ENCODE data around the gene ADORA2A.

Gene ADORA2A

DNA sequence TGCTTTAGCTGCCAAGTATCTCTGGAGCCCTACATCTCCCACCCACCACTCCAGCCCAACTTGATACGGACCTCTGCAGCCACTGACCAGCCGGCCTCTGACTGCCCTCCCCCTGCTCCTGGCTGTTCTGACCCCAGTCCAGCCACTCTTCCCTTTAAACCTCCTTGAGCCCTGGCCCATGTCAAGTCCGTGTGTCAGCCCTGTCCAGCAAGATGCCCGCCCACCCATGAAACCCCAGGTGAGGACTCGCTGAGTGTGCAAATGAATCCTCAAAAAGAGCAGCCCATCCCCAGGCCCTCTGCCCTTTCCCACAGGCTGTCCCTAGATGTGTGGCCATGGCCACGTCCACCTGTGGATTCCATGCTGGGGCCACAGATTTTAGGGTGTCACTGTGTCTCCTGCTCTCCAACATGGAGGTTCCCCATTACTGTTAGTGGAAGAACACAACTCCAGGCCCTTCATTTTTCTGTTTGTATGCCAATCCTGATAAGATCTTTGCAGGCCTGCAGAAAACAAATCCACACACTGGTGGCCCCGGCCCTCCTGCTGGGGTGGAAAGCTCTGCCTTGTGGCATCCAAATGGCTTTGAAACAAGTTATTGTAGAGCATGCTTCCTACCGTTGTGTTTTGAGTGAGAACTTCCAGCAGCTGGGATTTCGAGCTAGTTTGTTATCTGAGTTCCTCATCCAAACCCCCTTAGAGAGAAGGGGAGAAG is 22.7 kb upstream of the ADORA2A start:
- DNase-seq, result no peak

DNA sequence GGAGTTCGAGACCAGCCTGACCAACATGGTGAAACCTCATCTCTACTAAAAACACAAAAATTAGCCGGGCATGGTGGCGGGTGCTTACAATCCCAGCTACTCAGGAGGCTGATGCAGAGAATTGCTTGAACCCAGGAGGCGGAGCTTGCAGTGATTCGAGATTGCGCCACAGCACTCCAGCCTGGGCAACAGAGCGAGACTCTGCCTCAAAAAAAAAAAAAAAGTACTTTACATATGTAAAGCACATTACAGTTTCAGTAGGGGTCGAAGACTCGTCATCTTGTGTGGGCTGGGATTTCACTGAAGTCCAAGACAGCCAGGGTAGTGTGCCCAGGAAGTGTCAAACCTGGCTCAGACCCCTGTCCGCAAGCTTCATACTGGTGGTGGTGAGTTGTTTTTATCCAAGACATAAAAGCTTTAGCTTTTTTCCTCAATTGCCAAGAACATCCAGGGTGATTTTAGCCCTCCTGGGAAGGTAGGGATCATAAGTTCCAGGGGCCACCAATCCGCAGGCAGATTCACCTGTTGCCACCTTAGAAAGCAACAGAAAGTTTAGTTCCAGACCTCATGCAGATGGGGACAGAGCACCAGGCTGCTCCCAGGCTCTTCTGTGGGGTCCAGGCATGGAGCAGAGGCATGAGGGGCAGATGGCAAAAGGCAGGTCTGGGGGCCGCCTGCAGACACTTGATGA is 21.6 kb upstream of the ADORA2A start:
- DNase-seq, result no peak

- DNase-seq, result no peak
Observed at GRCh38 chr22:24406322-24407277, 20.8 kb upstream of the ADORA2A start.

GRCh38 chr22:24407278-24407665 is 20.1 kb upstream of the ADORA2A start:
- no peak for DNase-seq

DNA sequence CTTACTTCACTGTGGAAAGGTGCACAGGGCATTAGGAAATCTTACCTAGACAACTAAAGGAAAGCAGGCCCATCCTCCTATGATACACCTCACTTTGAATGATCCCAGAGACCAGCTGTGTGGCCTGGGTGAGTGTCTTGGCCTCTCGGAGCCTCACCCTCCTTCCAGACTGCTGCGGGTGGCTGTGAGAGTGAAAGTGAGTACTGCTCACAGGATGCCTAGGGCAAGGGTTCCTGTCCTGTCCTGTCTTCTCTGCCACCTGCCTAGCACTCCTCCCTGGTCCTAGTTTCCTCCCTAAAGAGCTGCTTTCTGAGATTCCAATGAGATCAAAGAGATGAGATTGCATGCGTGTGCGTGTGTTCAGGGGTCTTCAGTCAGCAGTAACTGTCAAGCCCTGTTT is 19.5 kb upstream of the ADORA2A start:
- no peak for DNase-seq

GRCh38 chr22:24408630-24409029 is 18.8 kb upstream of the ADORA2A start:
- no peak for DNase-seq

GRCh38 chr22:24409707-24410106 is 17.7 kb upstream of the ADORA2A start:
- DNase-seq, result no peak

DNA sequence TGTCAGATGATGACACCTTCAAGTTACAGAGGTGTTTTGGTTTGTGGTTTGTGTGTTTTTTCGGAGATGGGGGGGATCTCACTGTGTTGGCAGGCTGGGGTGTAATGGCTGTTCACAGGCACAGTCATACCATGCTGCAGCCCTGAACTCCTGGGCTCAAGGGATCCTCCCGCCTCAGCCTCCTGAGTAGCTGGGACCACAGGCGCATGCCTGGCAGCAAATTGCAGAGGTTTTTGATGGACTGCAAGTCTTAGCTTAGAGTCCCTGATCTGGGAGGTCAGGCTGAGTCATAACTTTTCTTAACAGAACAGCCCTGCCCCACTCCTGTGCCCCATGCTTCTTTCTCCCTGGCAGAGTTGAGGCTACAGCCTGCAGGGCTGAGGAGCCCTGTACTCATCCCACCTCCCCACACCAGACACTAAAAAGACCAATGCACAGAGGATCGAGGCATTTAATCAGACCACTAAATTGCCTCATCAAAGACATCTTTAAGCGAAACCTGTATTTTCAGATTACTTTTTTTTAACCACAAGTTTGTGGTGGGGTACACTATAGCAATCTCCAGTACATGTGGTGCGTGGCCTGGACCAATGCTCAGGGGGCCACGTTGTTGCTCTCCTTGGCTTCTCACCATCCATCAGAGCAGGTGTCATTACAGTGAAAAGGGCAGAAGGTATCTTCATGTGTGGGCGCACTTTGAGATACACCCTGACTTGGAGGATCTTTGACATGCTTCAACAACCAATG is 17.1 kb upstream of the ADORA2A start:
- DNase-seq, result no peak

DNA sequence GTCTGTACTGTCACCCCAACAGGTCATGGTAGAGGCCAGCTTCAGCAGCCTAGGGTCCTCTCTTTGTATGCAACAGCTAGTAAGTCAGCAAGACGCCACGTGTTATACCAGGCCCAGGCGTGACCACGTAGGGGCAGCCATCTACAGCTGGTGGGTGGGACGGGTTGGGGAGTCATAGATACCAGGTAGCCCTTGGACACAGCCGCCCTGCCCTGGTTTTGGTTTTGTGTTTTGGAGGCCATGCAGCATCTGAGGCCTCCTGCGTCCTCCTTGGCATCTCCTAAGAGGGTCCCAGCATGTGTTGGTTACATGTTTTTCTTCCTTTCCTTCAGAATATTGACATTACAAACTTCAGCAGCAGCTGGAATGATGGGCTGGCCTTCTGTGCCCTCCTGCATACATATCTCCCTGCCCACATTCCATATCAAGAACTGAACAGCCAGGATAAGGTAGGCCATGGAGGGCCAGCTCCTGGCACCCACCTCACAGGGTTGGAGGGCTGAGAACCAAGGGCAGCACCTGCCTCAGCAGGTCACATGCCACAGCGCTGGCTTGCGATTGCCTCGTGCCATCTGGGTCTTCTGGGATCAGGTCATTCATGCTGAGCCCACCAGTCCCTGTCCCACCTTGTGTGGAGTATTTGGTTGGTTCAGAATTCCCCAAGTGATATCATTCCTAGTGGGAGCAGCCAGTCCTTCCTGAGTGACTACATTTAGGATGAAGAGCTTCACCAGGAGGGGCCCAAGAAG is 16.0 kb upstream of the ADORA2A start:
- DNase-seq, result no peak

DNA sequence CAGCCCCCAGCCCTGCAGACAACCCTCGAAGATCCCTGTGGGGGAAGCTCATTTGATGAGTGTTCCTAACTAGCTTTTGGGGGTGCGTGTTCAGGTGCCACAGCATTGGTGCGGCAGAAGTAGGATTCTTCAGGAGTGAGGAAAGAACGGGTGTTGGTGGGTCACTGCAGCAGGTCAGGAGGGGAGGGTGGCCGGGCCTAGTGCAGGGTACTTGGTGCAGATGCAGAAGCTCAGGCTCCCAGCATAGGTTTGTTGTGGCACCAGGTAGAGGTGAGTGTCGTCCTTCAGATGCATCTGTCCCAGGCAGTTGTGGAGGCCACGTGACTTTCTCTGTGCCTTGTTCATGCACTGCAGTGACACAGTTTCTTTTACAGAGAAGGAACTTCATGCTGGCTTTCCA is 15.1 kb upstream of the ADORA2A start:
- DNase-seq, result no peak

GRCh38 chr22:24413271-24413670 is 14.1 kb upstream of the ADORA2A start:
- DNase-seq, result no peak

- DNase-seq, result no peak
Observed at GRCh38 chr22:24413736-24414385, 13.5 kb upstream of the ADORA2A start.

GRCh38 chr22:24414523-24414922 is 12.9 kb upstream of the ADORA2A start:
- DNase-seq, result no peak

DNA sequence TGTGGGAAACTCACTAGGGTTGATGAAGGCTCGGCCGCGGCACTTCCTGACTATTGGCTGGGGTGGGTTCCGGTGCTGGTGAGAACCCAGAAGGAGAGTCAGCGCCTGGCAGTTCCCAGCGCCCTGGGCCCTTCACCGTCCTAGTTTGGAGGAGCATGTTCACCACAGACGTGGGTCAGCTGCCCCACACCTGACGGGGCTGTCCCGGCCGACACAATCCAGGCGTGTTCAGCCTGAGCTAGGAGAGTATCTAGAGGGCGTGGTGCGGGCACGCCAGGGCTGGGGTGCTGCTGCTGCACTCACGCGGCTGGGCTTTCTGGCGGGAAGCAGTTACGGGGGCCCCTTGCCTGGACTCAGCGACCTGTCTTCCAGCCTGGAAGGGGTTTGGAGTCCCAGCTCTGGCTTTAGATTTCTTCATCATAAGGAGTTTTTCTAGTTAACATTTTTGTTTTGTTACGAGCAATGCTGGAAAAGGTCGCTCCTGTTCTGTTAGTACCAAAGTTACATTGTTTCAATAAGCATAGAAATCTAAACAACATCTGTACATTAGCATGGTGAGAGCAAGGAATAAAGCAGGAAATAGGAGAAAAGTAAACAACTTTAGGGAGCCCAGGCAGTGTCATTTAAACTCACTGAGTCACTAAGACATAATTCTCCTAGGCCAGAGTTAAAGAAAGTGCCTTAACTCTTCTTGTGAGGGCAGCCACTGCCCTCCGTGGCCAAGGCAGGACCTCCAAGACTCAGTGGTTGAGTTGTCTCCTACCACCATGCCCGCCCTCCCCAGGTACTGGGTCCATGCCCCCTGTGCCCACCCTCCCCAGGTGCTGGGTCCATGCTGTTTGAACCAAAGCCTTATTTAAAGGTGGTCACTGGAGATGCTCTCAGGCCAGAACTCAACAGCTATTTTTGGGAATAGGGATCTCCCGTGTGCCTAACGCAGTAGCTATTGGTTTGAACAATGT is 12.1 kb upstream of the ADORA2A start:
- no peak for DNase-seq

DNA sequence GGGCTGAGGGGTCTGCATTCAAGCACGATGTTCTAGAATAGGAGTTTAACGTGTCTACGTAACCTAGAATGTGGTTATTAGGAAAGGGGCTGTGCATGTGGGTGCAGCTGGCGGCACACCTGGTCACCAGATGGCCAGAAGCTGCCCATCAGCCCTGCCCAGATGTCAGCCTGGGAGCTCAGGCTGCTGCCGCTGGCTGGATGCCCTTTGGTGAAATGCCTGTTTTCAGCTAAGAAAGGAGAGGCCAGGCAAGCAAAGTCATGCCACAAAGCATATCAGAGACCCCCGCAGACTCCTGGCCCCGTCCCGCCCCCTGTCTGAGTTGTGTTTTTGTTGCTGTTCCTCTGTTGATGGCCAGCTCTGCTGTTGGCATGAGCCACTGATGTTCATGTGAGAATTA is 11.3 kb upstream of the ADORA2A start:
- DNase-seq, result no peak

DNA sequence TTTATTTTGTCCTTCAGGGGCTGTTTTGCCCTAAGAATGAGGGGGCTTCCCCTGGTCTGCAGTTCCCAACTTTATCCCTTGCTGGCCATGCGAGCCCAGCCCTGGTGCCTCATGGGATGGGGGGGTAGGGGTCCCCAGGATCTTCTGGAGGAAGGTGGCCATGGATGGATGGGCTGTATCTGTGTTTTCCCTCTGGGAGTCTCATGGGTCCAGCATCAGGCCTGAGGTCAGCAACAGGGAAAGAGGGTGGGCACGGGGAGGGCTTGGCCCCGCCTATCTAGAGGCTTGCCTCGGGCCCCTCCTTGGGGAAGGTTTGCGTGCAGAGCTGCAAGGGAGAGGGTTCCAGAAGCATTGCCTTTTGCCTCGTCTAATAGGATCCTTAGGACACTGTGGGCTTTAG is 10.8 kb upstream of the ADORA2A start:
- DNase-seq, result no peak

DNA sequence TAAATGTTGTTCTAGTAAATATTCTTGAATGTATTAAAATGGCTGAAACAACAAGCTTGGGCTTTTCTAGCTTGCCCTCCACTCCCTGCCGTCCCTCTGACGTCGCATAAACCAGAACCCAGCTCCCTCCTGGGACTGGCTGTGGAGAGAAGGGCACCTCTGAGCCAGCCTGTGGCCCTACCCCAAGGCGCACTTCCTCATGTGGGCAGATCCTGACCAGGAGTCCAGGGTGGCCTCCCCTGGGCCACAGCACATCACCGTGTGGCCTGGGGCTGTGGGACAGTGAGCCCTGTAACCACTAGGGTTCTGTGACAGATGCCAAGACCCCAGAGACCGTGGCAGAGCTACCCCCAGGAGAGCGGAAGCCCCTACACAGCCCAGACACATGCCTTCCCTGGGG is 10.2 kb upstream of the ADORA2A start:
- DNase-seq, result no peak

GRCh38 chr22:24417901-24418641 is 9.3 kb upstream of the ADORA2A start:
- no peak for DNase-seq

DNA sequence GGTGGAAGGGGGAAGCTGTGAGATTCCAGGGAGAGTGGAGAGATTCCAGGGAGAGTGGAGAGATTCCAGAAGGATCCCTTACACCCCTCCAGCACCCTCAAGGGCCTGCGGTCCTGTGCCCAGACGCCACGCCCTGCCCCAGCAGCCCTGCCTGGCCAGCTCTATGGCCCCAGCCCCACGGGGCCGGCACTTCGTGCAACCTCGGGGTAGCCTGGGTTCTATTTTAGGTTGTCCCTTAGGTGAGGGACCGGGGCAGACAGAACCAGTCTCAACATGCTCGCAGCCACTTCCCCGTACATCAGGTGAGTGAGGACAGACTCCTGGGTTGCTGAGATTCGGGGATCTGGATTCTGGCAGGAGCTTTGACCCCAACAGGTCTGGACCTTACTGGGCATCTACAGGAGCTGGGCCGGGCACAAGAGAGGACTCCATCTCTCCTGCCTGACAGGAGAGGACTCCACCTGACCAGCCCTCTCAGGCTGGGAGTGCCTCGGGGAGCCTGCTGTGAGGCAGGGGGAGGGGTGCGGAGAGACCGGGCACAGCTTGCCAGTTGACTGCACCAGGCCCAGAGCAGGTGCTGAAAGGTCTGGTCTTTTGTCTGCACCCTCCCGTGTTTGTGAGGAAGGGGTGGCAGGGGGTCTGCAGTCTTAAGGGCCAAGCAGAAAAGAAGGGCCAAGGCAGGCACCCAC is 8.5 kb upstream of the ADORA2A start:
- no peak for DNase-seq
